GM18909 (cell line): ENCODE results near the gene TRPM3.

Experiments
- ATAC-seq: cut with Tn5 transposase; IDR thresholded peaks from one replicate; pipeline ENCODE4 v1.9.1; 2021; ENCODE audit warnings: mild to moderate bottlenecking; ENCODE audit not compliant: unreplicated experiment, poor library complexity

Gene TRPM3

DNA sequence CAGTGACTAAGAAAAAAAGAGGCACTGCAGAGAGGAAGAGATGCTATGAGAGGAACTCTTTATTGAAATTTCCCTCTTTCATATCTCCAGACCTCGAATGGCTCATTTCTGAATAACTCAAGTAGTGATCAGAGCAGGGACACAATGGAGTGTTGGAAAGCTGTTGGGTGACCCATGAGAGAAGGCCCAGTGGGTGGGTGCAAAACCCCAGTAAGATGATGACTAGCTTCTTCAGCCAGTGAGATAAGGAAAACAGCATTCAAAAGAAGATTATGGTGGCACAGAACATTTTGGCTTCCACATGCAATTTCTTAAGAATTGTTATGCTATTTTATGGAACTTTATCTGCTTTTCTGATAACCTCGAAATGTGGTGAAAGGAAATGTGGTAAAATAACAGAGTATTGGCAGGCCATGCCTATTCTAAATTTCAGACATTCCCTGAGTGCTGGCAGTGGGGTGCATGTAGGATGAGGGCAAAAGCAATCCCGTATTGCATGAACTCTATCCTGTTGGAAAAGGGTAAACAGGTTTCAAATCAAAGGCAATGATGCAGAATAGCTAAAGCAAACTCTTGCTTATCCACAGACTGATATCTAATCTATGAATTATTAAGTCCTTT, 579.0 kb downstream of the TRPM3 start:
- no peak for ATAC-seq

DNA sequence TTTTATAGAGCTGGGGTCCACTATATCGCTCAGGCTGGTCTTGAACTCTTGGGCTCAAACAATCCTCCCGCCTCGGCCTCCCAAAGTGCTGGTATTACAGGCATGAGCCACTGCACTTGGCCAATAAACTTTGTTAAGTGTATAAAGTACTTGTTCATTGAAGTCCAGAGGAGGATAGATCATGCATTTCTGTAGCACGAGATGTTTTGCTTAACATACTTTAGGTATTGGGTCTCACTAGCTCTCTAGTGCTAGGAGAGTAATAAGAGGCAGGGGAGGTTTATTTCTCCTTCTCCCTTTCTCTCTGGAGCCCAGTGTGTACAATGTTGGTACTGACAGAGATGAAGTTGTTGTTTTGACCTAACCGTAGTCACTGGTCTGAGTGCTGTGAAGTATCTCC, 581.4 kb downstream of the TRPM3 start:
- ATAC-seq, result no peak

DNA sequence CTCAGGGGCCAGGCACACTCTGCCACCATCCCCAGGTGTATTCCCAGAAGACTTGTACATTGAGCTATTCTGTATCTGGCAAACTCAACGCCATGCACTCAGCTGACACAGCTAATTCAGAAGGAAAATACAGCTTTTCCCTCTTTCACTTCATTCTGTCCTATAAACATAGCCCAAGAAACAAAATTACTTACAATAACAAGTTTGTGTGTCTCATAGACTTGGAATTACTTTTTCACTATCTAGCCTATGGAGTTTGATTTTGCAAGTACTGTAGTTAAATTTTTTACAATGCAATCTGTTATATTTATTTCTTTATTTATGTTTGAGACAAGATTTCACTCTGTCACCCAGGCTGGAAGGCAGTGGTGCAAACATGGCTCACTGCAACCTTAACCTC, 581.9 kb downstream of the TRPM3 start:
- no peak for ATAC-seq

GRCh38 chr9:70539001-70539400, 582.4 kb downstream of the TRPM3 start:
- ATAC-seq, result no peak

- no peak for ATAC-seq
These were observed 584.3 kb downstream of the TRPM3 start for GRCh38 chr9:70537084-70537483.

- ATAC-seq, result no peak
These were observed 585.7 kb downstream of the TRPM3 start for GRCh38 chr9:70535546-70536323.

DNA sequence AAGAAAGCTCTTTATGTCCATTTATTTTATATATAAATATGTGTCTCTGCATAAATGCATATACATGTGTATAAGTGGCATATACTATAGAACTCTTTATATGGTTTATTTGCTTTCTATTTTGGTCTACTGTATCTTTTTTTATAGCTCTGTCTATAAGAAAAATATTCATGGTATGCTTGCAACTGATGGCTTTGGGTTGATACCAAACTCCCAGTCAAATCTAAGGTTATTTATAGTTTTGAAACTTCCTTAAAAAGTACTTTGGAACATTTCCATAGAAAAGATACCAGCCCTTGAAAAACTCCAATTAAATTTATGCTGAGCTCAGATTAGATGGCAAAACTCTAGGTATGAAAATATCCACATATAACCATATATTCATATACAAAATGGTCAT, 587.0 kb downstream of the TRPM3 start:
- ATAC-seq, result no peak

DNA sequence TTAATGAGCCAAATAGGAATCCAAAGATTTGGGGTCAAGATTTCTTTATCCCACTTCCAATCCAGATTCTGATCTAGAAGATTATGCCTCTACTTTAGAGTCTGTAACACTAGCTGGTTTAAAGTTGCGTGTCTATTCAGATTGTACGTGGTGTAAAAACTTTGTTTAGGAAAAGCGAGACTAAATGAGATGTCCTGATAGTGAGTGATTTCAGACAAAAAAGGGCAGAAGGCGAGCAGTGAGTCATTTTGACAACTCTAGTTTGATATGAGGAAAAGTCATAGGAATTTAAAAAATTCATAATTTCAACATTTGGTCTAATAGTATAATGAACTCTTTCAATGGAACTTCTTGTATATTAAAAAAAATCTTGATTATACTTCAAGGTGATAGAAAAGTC, 587.4 kb downstream of the TRPM3 start:
- no peak for ATAC-seq

DNA sequence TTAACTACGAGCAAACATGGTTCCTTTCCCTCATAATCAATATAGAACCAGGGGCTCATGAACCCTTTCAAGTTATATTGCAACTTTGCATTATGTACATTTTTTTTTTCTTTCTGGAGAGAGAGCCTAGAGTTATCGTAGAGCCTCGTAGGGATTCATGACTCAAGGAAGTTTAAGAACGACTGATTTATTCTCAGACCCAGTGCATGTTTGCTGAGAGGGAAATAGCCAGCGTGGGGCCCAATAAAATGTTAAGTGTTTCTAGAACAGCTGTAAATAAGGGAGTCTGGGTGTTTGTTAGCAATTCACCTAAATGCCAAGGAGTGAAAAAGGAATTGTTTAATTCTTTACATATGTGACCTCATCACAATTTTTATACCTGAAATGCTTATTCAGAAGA, 587.9 kb downstream of the TRPM3 start:
- ATAC-seq, result no peak

DNA sequence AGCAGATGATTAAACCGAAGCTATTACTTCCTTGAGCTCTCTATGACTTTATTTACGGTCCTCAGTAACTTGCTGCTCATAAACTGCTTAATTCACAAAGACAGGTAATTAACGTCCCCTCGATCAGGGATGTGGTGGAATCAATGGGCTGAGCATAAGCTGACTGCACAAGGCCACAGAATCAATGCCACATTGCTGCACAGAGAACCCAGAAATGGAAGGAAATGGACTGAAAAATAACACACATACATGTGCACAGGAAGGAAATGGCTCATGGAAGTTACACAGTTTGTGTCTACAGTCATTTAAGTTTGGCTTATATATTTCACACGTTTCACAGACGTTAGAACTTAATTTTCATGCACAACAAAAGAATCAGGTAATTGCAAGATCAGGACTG, 588.7 kb downstream of the TRPM3 start:
- no peak for ATAC-seq

GRCh38 chr9:70531311-70531710, 590.1 kb downstream of the TRPM3 start:
- no peak for ATAC-seq

GRCh38 chr9:70530716-70531115, 590.7 kb downstream of the TRPM3 start:
- ATAC-seq, result no peak

- no peak for ATAC-seq
These were observed 591.6 kb downstream of the TRPM3 start for GRCh38 chr9:70529833-70530232.

- ATAC-seq, result no peak
These were observed 592.0 kb downstream of the TRPM3 start for GRCh38 chr9:70529377-70529776.

GRCh38 chr9:70526902-70527301, 594.5 kb downstream of the TRPM3 start:
- no peak for ATAC-seq

GRCh38 chr9:70525519-70525918, 595.9 kb downstream of the TRPM3 start:
- no peak for ATAC-seq

DNA sequence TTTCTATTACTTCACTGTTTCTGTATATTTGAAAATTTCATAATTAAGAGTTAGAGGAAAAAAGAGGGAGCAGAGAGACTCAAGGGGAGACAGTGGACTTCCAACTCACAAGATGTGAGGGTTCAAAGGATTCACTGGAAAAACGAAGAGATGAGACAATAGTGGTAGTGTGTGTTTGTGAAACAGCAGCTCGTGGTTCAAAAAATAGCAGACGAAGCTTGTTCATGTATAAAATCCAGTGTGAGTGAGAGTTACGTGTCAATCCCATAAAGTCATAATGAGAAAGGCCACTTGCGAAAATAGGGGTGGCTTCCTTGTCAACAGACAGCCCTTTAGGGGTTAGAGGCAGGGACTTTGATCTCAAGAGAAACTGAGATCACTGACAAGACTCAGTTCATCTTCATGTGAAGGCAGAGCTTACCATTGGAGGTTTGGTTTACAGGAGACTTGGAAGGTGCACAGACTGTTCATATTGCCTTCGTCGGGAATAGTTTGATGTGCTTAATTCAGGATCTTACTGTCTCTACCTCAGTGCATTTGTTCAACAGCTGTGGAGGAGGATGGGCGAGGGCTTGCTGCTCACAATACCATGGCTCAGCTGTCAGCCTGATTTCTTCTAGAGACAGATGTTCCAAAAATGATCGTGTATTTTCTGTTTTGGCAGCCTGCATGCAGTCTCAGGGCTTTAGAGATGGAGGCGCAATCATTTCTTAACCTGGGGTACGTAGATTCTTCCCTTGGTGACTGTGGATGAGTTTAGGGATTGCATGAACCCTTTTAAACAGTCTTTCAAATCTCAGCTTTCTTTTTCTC, 601.3 kb downstream of the TRPM3 start:
- ATAC-seq, result peak; percentile 72

- no peak for ATAC-seq
These were observed 603.4 kb downstream of the TRPM3 start for GRCh38 chr9:70517926-70518610.

- ATAC-seq, result no peak
These were observed 607.1 kb downstream of the TRPM3 start for GRCh38 chr9:70514273-70514672.

DNA sequence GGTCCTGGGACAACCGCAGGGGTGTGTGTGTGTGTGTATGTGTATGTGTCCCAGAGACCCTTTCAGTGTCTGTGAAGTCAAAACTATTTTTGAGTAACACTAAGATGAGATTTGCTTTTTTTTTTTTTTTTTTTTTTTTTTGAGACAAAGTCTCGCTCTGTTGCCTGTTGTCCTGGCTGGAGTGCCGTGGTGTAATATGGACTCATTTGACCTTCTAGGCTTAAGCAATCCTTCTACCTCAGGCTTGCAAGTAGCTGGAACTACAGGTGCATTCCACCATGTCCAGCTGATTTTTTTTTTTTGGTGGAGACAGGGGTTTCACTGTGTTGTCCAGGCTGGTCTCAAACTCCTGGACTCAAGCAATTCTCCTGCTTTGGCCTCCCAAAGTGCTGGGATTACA, 609.6 kb downstream of the TRPM3 start:
- ATAC-seq, result no peak
